Cardiac fibroblast (primary cell): ENCODE results near the gene PLA2G3.

Experiments used
- DNase-seq, 2 donors: peaks; one replicate each; pipeline versions ENCODE4 v3.0.0 to v3.0.0-alpha.2; 2010; ENCODE audit warnings: low read depth in 2 of 2
- H3K4me3 ChIP-seq, 2 donors: replicated peaks in 1 of 2; 1 replicate in 1 of 2; 2 replicates in 1 of 2; pipeline ENCODE4 v1.5.1; 2011; ENCODE audit warnings: low read depth in 2 of 2, low read length in 2 of 2, mild to moderate bottlenecking in 2 of 2, moderate library complexity in 1 of 2
- CTCF ChIP-seq: IDR thresholded peaks from one replicate; pipeline ENCODE4 v1.5.1; 2011; ENCODE audit warnings: low read depth, mild to moderate bottlenecking, low read length, inconsistent platforms

Gene PLA2G3

GRCh38 chr22:31140746-31141145 lies 438 bp upstream of the PLA2G3 start:
- no peak for TF ChIP-seq CTCF
- no peak for DNase-seq

GRCh38 chr22:31139066-31139465 lies 1.2 kb downstream of the PLA2G3 start:
- H3K4me3 ChIP-seq, result no peak overlapping the region
- no peak for TF ChIP-seq CTCF
- DNase-seq, result no peak

More at GRCh38 chr22:31140746-31141145, 438 bp upstream of the PLA2G3 start:
- H3K4me3 ChIP-seq, result no peak overlapping the region

GRCh38 chr22:31138126-31138525 lies 2.2 kb downstream of the PLA2G3 start:
- DNase-seq, result no peak
- TF ChIP-seq CTCF, result no peak
- no peak overlapping the region for H3K4me3 ChIP-seq

- TF ChIP-seq CTCF, result no peak
- H3K4me3 ChIP-seq, result no peak overlapping the region
- no peak for DNase-seq
Observed at GRCh38 chr22:31137721-31138120, 2.6 kb downstream of the PLA2G3 start.

GRCh38 chr22:31136711-31137110 lies 3.6 kb downstream of the PLA2G3 start:
- no peak overlapping the region for H3K4me3 ChIP-seq
- TF ChIP-seq CTCF, result no peak
- DNase-seq, result no peak

GRCh38 chr22:31136155-31136554 lies 4.2 kb downstream of the PLA2G3 start:
- no peak for DNase-seq
- no peak overlapping the region for H3K4me3 ChIP-seq
- TF ChIP-seq CTCF, result no peak

GRCh38 chr22:31135706-31136105 lies 4.6 kb downstream of the PLA2G3 start:
- no peak for DNase-seq
- TF ChIP-seq CTCF, result no peak
- H3K4me3 ChIP-seq, result no peak overlapping the region
